ENCODE measurements around the gene MMP13.

GRCh38 chr11:102946237-102946636 is 9.3 kb downstream of the MMP13 start:
- TF ChIP-seq CTCF (conservative IDR thresholded peaks at IDR 0.05; ENCODE audit: low read depth, low read length) (no peak), EZH2 (IDR thresholded peaks at IDR 0.05; ENCODE audit: low read length, unreplicated experiment) (no peak)

Measured in PC-3 (cell line).